ENCODE data around the gene TVP23B.
"Not testable (repeated sequence)": the region's sequence is repeated elsewhere in the genome, so short reads cannot be mapped to it uniquely, and the experiment has no call there.

The TVP23B gene

DNA sequence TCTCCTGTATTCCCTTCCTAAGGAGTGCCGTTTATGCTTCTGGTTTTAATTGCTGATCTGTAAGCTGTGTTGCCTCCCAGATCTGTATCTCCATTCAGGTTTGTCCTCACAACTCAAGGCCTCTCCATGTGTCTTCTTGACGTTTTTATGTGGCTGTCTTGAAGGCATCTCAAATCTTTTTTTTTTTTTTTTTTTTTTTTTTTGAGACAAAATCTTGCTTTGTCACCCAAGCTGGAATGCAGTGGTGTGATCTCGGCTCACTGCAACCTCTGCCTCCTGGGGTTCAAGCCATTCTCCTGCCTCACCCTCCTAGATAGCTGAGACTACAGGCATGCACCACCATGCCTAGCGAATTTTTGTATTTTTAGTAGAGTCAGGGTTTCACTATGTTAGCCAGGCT lies 13.9 kb downstream of the TVP23B start:
- DNase-seq: not testable (repeated sequence)

DNA sequence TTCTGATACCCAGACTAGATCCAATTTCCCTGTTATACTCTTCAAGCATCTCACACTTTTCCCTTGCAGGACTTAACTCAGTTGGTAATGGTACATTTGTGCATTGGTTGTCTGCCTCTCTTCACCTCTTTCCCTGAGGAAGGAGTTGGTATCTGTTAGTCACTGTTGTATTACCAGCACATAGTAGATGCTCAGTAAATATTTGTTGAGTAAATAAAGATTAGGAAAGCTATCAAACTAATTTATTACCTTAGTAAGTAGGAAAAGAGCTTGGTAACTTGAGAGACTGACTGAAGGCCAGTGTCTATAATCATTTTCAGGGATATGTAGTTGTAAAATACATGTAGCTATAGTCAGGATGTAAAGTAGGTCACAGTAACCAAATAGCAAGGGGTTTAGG lies 15.9 kb downstream of the TVP23B start:
- not testable (repeated sequence) for DNase-seq

DNA sequence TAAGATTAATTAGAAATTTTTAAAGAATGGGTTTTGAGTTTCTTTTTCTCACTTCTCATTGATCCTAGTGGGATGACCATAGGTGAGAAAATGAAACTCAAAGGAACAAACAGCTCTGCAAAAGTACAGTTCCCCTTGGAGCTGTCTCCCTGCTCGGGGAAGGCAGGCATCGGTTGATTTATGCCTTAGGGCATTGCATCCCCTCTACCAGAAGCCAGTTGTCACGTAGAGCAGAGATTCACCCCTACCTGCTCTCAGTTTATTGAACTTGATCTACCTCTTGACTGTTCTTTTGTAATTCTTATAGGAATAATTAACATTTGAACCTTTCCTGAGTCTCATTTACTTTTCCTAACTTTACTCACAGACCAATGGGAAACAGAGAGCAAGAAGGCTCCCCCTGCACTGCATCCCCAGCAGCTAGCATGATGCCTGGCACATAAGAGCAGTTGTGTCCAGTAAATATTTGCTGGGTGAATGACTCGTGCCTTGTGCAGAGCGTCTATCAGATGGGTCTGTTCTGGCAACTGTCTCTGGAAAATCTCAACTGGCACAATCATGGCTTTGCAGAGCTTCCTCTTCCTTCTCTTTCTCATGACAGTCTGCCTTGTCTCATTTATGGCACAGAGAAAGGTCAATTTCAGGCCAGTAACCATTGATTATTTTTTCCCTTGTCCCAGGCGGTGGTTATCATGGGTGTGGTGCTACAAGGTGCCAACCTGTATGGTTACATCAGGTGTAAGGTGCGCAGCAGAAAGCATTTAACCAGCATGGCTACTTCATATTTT lies 22.7 kb downstream of the TVP23B start:
- DNase-seq: not testable (repeated sequence)

DNA sequence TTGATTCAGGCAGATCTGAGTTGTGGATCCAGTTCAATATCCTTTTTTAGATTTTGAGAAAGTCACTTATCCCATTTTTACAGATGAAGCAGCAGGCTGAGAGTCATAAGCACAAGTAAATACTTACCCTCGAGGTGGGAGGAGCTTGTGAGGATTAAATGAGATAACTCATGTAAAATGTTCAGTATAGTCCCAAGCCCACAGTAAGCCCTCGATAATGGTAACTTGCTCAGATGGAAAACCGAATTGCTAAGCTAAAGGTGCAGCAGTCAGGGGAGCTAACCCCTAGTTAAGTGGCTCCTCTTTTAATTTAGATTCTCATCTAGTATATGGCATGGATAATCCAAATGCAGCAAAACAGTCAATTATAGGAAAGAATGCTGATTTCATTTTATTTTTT lies 34.9 kb downstream of the TVP23B start:
- DNase-seq: not testable (repeated sequence)

DNA sequence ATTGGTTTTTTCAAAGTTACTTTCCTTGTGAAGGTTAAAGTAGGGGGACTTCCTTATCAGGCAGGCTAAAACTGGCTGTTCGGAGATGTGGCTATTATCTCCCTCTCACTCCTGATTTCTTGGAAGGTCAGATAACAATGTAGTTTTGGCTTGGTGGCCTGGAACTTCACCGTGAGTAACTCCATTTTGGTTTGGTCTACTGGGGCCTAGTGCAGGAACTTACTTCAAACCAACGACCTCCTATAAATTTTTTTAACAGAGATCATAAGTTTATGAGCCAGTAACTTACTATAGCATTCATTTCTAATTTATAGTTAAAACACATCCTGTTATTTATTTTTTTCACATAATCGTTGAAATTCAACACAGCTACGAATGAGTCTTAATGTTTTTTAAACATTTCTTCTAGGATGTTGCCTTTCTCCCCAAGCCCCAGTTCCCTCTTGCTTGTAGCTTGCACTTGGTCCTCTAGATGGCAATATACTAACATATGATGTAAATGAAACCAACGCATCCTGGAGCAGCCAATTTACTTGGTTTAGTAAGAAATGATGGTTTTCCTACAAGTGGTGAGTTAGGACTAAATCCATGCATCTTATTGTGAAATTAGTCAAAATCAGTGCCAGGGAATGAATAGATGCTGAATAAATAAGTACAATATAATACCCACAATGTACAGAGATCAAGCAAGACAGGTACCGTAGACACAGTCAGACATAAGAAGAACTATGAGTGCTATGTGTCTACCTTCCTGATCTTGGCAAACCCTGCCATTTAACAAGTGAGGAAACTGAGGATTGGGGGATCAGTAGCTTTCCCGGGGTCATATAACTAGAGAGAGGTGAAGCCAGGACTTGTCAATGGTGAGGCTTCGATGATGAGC lies 35.7 kb downstream of the TVP23B start:
- peak; percentile 30 for DNase-seq

DNA sequence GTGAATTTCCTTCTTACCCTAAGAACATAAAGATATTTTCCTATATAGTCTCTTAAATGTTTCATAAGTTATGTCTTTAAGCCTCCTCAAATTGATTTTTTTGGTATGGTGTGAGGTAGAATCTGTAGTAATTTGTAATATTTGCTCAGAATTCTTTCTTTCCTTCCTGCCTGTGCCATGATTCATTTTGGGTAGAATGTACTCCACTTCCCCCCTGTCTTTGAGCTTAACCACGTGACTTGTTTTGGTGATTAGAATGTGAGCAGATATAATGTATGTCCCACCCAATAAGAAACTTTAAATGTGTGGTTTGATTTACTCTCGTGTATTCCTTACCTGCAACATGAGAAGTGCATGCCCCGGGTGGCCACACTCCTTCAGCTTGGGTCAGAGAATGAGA lies 40.4 kb downstream of the TVP23B start:
- DNase-seq: not testable (repeated sequence)

DNA sequence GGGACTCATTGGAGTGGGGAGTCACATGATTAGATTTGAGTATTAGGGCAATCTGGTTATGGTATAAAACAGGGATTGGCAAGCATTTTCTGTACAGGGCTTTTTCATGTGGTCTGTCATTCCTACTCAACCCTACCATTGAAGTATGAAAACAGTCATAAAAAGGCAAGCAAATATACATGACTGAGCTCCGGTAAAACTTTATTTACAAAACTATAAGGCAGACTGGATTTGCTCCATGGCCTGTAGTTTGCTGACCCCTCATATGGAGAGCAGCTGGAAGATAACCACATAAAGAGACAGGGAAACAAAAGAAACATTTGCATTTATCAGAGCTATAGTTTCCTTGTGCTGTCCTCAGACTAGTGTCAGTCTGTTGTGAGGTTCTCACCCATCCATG lies 46.6 kb downstream of the TVP23B start:
- not testable (repeated sequence) for DNase-seq

DNA sequence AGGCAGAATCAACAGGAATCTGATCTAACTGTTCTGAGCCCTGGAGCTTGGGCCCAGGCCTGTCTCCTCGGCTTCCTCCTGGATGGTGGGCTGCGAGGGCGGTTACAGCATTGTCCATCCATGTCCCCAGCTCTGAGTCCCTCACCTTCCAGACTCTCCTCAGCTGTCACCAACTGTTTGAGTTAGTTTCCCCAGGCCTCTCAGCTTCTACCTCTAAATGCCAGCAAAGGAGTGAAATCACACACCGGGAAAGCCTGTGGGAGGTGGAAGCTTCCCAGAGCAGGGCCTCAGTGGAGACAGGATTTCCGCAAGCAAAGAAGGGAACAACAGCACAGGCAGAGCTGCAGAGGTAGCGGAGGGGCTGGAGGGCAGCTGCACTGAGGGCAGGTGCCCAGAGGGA lies 67.5 kb downstream of the TVP23B start:
- DNase-seq: no peak

DNA sequence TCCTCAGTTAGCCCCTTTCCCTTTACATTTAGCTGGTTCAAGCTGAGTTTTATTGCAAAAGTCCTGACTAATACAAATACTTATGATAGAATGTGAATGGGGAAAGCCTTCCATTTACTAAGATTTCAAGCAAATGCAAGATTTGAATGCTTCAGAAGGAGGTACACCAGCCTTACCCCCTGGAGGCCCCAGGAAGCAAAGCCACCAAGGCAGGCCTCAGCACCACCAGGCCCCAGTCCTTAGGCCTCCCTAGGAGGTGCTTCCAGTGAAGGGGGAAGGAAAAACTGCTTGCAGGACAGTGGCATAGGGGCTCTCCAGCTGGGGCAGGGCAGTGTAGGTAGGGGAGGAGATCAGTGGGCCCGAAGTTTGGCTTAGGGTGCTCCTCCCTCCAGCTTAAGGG lies 69.7 kb downstream of the TVP23B start:
- DNase-seq: no peak

DNA sequence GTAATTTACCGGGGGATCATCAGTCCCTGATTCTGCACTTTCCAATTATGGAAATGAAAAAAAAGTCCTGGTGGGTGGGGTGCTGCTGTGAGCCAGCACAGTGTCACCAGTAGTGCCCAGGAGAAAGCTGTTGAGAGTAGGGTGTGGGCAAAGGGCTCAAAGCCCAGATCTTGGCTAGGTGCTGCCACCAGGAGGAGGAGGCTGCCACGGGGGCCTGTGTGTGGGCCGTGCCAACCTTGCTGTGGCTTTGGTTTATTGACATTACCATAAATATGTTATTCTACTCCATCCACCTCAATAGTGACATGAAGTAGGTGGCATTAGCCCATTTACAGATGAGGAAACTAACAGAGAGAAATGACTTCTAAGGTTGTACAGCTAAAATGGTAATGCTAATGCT lies 70.2 kb downstream of the TVP23B start:
- no peak for DNase-seq

DNA sequence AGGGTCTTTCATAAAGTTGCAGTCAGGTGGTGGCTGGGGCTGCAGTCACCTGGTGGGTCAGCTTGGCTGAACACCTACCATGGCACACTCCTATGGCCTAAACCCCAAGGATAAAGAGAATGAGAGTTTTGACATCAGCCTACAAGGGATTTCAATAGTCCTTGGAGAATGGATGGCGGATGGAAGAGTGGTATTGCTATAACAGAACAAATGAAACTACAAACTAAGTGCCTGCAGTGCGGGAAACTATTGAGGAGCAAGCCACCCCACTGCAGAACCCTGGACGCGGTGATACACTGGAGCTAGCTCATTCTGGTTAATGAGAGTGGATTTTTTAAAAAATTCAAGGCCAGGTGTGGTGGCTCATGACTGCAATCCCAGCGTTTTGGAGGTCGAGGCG lies 74.0 kb downstream of the TVP23B start:
- no peak for DNase-seq

DNA sequence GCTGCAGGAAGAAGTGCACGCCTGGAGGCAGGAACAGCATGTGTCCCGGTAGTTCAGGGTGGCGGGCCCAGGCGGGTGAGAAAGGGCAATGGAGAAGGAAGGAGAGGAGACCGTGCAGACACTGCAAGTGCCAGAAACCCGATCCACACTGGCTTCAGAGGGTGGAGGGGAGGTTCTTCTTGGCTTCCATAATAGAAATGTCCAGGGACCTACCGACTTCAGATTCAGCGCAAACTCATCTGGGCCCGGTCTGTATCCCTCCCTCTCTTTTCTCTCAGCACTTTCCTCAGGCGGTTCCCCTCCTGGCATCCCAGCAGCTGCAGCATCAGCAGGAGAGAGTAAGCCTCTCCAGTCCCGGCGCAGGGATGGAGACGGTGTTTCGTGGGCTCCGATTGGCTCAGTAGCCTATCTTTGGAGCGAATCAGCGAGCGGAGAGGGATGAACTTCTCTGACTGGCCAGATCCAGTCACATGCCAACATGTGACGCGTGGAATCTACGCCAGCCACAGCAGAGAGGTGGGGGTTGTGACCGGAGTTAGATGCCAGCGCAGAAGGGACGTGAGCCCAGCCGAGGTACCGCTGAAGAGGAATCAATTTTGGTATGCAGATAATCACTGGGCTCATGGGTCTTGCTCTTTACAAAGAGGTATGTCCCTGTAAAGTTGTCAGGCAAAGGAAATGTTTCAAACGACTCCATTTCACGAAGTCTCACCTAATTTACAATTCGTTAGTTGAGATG lies 75.0 kb downstream of the TVP23B start:
- peak; percentile 83 for DNase-seq
